KOPT-K1 (cell line): ENCODE measurements around the gene CDH2.

Experiments
- H3K27ac ChIP-seq: fragments of 200-600 bp; sonication (generic); 2 replicates; pipeline ENCODE4 v1.5.1; 2016; ENCODE audit warnings: antibody characterized with exemption, mild to moderate bottlenecking, low read depth, low read length; ENCODE audit not compliant: poor library complexity, severe bottlenecking
- H3K36me3 ChIP-seq: fragments of 200-600 bp; sonication (generic); 2 replicates; pipeline ENCODE4 v1.5.1; 2017; ENCODE audit warnings: antibody characterized with exemption, mild to moderate bottlenecking, low read length, moderate library complexity; ENCODE audit not compliant: insufficient read depth
- H3K9me3 ChIP-seq: fragments of 200-600 bp; sonication (generic); 2 replicates; pipeline ENCODE4 v1.5.1; 2017; ENCODE audit warnings: antibody characterized with exemption, low read length, mild to moderate bottlenecking; ENCODE audit not compliant: insufficient read depth, poor library complexity, severe bottlenecking

Gene CDH2

GRCh38 chr18:28176698-28176947, 307 bp downstream of the CDH2 start:
- Histone ChIP-seq H3K9me3 (no peaks in the 10 kb centered on the region), H3K27ac (no peak overlapping the region), H3K36me3 (no peaks in the 10 kb centered on the region)

DNA sequence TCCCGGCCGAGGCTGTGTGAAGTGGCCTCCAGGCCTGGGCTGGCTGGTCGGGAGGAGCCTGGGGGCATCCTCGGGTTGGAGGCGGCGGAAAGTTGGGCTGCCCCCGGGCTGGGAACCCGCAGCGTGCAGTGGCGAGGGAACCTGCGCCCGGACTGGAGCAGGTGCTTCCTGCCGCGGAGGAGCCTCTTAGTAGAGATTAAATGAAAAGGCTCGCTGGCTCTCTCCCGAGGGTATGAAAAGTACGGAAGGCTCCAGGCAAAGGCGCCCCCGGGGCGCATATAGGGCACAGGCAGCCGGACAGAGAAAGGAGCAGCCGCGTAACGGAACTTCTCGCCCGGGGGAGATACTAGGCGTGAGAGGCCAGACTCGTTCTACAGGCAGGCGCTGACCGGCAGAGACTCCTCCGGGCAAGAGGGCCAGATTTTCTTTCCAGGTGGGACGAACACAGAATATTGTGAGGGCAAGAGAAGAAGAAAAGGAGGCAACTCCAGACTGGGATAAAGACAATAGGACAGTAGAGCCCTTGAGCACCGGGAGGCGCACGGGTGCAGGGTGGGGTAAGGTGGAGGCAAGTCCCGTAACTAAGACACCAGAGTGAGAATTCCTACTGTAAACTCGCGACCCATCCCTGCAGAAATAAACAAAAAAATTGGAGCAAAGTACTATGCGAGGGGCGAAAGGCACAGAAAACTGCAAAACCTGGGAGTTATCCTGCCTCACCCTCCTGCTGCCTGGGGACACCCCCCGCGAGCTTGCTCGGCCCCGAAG, 816 bp downstream of the CDH2 start:
- Histone ChIP-seq H3K27ac (no peak overlapping the region), H3K36me3 (no peaks in the 10 kb centered on the region), H3K9me3 (no peaks in the 10 kb centered on the region)

- Histone ChIP-seq H3K9me3 (no peaks in the 10 kb centered on the region), H3K36me3 (no peaks in the 10 kb centered on the region), H3K27ac (no peak overlapping the region)
These were observed 1.6 kb downstream of the CDH2 start for GRCh38 chr18:28175150-28175929.

GRCh38 chr18:28174181-28174905, 2.6 kb downstream of the CDH2 start:
- Histone ChIP-seq H3K9me3 (no peaks in the 10 kb centered on the region), H3K36me3 (no peaks in the 10 kb centered on the region), H3K27ac (no peak overlapping the region)

DNA sequence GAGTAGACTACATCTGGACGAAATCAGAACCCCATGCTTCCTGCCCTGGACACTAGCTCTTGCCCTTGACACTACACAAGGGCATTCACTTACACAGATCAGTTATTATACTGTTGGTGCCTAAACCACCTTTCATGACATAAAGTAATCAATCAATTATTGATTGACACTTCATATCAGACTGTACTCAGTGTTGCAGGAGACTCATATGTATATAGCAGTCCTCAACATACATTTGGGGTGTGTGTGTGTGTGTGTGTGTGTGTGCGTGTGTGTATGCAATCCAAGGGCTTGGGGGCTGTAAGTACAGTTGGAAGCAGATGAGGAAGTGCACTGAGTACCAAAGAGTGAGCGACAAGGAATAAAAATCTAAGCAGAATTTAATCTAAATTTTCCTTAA, 5.1 kb downstream of the CDH2 start:
- H3K36me3 ChIP-seq, result no peaks in the 10 kb centered on the region
- H3K9me3 ChIP-seq, result no peaks in the 10 kb centered on the region
- no peak overlapping the region for H3K27ac ChIP-seq

- no peak overlapping the region for H3K27ac ChIP-seq
- no peaks in the 10 kb centered on the region for H3K36me3 ChIP-seq
- H3K9me3 ChIP-seq, result no peaks in the 10 kb centered on the region
These were observed 8.2 kb downstream of the CDH2 start for GRCh38 chr18:28168725-28169124.

DNA sequence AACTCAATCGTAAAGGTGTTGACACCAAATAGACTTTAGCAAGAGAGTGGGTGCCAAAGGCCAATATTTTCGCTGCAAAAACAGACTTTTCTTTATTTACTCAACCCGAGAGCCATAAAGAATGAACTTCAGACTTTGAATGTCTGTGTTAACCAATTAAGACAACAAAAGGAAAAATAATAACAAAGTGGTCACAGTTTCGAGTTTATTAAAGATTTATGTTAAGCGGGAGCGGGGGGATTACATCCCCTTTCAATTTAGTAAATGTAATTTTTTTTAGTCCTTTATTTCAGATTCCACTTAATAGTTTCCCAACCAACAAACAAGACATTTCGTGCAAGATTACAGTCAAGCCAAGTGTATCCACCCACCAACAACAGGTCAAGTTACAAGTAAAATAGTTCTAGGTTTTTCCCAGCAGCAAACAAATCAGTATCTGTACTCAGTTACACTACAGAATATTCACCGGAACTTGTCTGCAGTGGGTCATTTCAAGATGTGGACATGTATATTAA, 9.0 kb downstream of the CDH2 start:
- Histone ChIP-seq H3K27ac (no peak overlapping the region), H3K36me3 (no peaks in the 10 kb centered on the region), H3K9me3 (no peaks in the 10 kb centered on the region)

GRCh38 chr18:28164771-28165483, 12.0 kb downstream of the CDH2 start:
- Histone ChIP-seq H3K27ac (no peak overlapping the region), H3K36me3 (no peaks in the 10 kb centered on the region), H3K9me3 (no peaks in the 10 kb centered on the region)

- Histone ChIP-seq H3K36me3 (no peaks in the 10 kb centered on the region), H3K9me3 (no peaks in the 10 kb centered on the region), H3K27ac (no peak overlapping the region)
These were observed 13.6 kb downstream of the CDH2 start for GRCh38 chr18:28163201-28163775.

- Histone ChIP-seq H3K9me3 (no peaks in the 10 kb centered on the region), H3K27ac (no peak overlapping the region), H3K36me3 (no peaks in the 10 kb centered on the region)
These were observed 15.0 kb downstream of the CDH2 start for GRCh38 chr18:28161608-28162599.

GRCh38 chr18:28159055-28159454, 17.9 kb downstream of the CDH2 start:
- H3K36me3 ChIP-seq, result no peaks in the 10 kb centered on the region
- H3K27ac ChIP-seq, result no peak overlapping the region
- H3K9me3 ChIP-seq, result no peaks in the 10 kb centered on the region

DNA sequence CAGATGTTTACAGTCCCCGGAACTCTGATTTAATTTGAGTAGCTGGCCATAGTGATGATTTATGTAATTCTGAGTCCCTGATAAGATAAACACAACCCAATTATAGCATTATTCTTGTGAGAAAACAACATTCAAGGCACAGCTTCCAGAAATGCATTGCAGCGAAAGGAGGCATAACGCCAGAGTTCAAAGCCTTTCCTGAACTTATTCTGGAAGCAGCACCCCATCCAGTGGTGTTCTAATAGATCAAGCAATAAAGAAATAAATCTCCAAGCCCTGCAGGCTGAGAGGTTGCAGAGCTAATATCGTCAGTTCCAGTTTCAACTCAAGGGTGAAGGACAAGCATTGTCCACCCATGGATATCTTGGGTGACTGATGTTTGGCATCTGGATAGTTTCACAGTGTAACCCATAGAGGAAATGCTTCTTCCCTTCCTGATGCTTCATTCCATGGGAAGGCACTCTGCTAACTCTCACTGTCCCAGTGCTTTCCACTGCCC, 18.8 kb downstream of the CDH2 start:
- Histone ChIP-seq H3K36me3 (no peaks in the 10 kb centered on the region), H3K9me3 (no peaks in the 10 kb centered on the region), H3K27ac (no peak overlapping the region)

DNA sequence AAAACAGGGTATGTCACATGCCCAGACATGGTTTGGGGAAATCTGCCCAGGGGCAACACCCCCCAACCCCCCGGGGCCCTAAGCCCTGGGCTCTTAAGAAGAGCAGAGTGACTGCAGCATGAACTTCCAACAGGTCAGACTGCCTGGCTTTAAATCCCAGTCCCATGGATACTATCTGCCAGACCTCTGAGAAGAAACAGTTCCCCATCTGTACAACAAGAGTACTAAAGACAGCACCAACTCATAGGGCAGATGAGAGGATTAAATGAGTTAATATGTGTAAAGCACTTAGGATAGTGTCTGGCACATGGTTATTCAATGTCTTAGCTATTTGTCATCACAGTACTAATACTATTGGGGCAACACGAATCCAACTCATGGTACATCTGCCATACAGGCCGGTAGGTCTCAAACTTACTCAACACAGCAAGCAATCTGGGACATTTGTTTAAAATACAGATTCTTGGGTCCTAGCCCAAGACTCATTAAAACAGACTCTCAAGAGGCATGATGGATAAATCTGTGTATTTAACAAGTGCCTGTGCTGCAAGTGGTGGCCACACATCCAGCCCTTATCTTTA, 23.4 kb downstream of the CDH2 start:
- Histone ChIP-seq H3K36me3 (no peaks in the 10 kb centered on the region), H3K9me3 (no peaks in the 10 kb centered on the region), H3K27ac (no peak overlapping the region)
